ENCODE measurements around the gene CCDC174.

Gene CCDC174

DNA sequence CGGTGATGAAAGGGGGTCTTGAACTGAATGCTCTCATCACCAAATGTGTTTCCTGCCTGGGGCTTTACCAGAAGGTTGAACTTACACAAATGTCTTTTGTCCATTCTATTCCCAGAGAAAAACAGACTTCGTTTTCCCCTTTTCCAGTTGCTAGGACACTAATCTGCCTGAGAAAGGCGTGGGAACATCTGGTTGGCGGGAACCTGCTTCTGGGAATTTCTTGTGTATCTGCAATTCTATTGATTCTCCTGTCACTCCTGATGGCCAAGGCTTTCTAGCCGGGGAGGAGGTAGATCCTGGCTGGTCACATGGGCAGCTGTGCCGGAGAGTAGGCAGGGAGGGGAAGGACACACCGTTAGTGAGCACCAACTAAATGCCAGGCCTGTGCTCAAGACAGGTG, 31.1 kb upstream of the CCDC174 start:
- intact Hi-C loops (cut with DNase I; ENCODE audit: low total_unique reads), result no loop called here
- Histone ChIP-seq H3K27me3 (peaks cover 0 to 25% of the 10 kb centered on the region in 2 donors), H3K36me3 (no peaks in the 10 kb centered on the region), H3K27ac (no peak overlapping the region), H3K4me3 (no peak overlapping the region), H3K9me3 (no peaks in the 10 kb centered on the region), H3K4me1 (no peaks in the 10 kb centered on the region)
- TF ChIP-seq, protein P1, sequence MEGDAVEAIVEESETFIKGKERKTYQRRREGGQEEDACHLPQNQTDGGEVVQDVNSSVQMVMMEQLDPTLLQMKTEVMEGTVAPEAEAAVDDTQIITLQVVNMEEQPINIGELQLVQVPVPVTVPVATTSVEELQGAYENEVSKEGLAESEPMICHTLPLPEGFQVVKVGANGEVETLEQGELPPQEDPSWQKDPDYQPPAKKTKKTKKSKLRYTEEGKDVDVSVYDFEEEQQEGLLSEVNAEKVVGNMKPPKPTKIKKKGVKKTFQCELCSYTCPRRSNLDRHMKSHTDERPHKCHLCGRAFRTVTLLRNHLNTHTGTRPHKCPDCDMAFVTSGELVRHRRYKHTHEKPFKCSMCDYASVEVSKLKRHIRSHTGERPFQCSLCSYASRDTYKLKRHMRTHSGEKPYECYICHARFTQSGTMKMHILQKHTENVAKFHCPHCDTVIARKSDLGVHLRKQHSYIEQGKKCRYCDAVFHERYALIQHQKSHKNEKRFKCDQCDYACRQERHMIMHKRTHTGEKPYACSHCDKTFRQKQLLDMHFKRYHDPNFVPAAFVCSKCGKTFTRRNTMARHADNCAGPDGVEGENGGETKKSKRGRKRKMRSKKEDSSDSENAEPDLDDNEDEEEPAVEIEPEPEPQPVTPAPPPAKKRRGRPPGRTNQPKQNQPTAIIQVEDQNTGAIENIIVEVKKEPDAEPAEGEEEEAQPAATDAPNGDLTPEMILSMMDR (IDR thresholded peaks at IDR 0.05), result no peak
- DNase-seq, result no peak

DNA sequence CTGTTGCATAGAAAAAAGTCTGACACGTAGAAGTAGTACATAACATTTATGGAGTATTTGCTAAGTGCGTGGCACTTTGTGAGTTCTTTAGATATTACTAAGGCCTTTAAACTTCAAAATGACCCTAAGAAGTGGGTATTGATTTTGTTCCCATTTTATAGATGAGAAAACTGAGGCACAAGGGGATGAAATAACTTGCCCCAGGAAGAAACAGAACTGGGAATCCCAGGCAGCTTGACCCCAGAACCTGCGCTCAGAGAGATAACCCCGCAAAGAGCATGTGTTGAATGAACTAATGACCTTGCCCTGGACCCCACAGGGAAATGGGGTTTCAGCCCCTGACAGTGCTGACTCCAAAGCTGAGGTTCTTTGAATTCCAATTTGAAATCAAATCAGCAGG, 30.5 kb upstream of the CCDC174 start:
- H3K27ac ChIP-seq, result no peak overlapping the region
- H3K36me3 ChIP-seq, result no peaks in the 10 kb centered on the region
- H3K4me3 ChIP-seq, result no peak overlapping the region
- TF ChIP-seq, protein P1 (IDR thresholded peaks at IDR 0.05), result no peak
- no peaks in the 10 kb centered on the region for H3K9me3 ChIP-seq
- no peak for DNase-seq
- H3K27me3 ChIP-seq, result peaks cover 0 to 27% of the 10 kb centered on the region in 2 donors
- intact Hi-C loops (cut with DNase I; ENCODE audit: low total_unique reads), result no loop called here
- no peaks in the 10 kb centered on the region for H3K4me1 ChIP-seq

DNA sequence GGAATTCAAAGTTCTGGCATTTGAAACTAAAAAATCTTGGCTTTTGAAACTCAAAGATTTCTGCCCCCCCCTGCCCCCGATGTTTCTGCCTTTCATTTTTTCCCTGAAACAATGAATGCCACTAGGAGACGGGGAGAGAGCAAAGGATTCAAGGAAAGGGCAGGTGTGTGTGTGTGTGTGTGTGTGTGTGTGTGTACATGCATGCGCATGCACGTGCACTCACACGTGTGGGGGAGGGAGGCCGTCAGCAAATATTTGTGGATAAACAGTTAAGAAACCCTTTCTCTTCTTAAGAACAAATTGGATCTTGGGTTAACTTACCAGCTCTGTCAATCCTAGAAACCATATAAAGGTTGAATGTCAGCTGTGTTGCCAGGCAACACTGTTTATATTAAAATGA, 29.2 kb upstream of the CCDC174 start:
- TF ChIP-seq, protein P1 (IDR thresholded peaks at IDR 0.05), result no peak

DNA sequence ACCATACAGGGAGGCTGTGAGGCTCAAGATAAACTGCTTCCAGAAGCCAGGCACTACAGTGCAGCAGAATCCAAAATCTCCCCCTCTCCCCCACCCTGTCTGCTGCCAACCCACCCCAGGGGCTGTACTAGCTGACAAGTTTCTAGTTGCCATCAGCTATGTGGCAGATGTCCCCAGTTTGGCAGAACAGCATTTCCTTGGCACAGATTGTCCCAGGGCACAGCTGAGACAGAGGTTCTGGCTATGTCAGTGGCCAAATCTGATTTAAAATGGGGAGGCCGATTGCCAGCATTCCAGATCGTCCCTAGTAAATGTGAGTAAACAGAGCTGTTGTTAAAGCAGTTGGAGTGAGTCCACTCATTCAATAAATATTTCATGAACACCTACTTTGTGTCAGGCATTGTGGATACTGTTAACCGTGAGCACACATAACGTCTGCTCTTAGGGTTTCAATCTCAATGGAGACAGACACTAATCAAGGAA, 28.0 kb upstream of the CCDC174 start:
- TF ChIP-seq, protein P1 (IDR thresholded peaks at IDR 0.05), result no peak
- H3K9me3 ChIP-seq, result peaks cover 0 to 3% (median 0%) of the 10 kb centered on the region in 3 donors
- no peak for DNase-seq
- H3K4me1 ChIP-seq, result no peaks in the 10 kb centered on the region
- H3K36me3 ChIP-seq, result no peaks in the 10 kb centered on the region
- peaks cover 0 to 18% of the 10 kb centered on the region in 2 donors for H3K27me3 ChIP-seq
- intact Hi-C loops (cut with DNase I; ENCODE audit: low total_unique reads), result no loop called here
- H3K4me3 ChIP-seq, result no peak overlapping the region
- no peak overlapping the region for H3K27ac ChIP-seq

More for the DNA sequence above, 29.2 kb upstream of the CCDC174 start:
- Histone ChIP-seq H3K27me3 (peaks cover 0 to 17% of the 10 kb centered on the region in 2 donors), H3K4me3 (no peak overlapping the region), H3K36me3 (no peaks in the 10 kb centered on the region), H3K27ac (no peak overlapping the region), H3K9me3 (no peaks in the 10 kb centered on the region), H3K4me1 (no peaks in the 10 kb centered on the region)
- intact Hi-C loops (cut with DNase I; ENCODE audit: low total_unique reads), result no loop called here
- DNase-seq, result no peak

DNA sequence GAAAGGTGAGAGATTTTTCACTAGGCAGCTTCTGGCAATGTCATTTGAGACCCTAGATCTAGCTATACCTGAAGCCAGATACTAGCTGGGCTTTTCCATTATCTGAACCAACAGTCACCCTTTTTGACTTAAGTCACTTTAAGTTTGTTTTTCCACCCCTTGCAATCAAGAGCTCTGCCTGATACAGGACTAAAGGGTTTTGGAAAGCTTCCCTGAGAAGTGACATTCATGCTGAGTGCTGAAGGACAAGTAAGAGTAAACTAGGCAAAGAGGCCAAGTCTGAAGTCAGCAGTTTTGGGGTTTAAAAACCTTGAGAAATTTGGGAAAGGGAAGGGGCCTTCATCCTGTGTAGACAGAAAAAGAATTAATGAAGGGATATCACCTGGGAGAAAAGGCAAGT, 27.1 kb upstream of the CCDC174 start:
- peaks cover 0 to 26% of the 10 kb centered on the region in 2 donors for H3K27me3 ChIP-seq
- DNase-seq, result no peak
- H3K9me3 ChIP-seq, result peaks cover 0 to 4% (median 0%) of the 10 kb centered on the region in 3 donors
- H3K4me1 ChIP-seq, result no peaks in the 10 kb centered on the region
- H3K27ac ChIP-seq, result no peak overlapping the region
- TF ChIP-seq, protein P1 (IDR thresholded peaks at IDR 0.05), result no peak
- intact Hi-C loops (cut with DNase I; ENCODE audit: low total_unique reads), result no loop called here
- no peak overlapping the region for H3K4me3 ChIP-seq
- no peaks in the 10 kb centered on the region for H3K36me3 ChIP-seq

DNA sequence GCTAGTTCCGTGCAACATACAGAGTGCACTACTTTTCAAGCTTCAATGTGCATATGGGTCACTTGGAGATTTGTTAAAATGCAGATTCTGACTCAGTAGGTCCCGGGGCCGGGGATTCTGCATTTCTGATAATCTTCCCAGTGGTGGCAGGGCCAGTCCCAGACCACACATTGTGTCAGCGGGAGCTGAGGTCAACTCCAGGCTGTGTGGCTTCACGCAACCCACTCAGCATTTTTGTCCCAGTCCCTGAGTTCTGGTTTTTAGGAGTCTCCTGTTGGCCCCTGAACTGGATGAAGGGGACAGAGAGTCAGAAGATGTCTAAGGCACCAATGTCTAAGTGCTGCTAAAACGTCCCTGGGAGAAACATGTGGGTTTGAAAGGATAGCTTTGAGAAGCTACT, 26.1 kb upstream of the CCDC174 start:
- intact Hi-C loops (cut with DNase I; ENCODE audit: low total_unique reads), result no loop called here
- no peak overlapping the region for H3K4me3 ChIP-seq
- TF ChIP-seq, protein P1 (IDR thresholded peaks at IDR 0.05), result no peak
- H3K36me3 ChIP-seq, result no peaks in the 10 kb centered on the region
- H3K27ac ChIP-seq, result no peak overlapping the region
- H3K27me3 ChIP-seq, result peaks cover 0 to 26% of the 10 kb centered on the region in 2 donors
- H3K9me3 ChIP-seq, result peaks cover 0 to 4% (median 0%) of the 10 kb centered on the region in 3 donors
- H3K4me1 ChIP-seq, result no peaks in the 10 kb centered on the region
- no peak for DNase-seq

Measured in tibial artery (tissue), 4 donors.